ENCODE results near the gene MMP27. TPM values are rescaled to one million over a fixed set of nuclear protein-coding genes. Genes with fewer than 3 reads are reported as not detected.

MMP27 gene
- total RNA-seq, 1 experiment from 2014 or later: not detected

DNA sequence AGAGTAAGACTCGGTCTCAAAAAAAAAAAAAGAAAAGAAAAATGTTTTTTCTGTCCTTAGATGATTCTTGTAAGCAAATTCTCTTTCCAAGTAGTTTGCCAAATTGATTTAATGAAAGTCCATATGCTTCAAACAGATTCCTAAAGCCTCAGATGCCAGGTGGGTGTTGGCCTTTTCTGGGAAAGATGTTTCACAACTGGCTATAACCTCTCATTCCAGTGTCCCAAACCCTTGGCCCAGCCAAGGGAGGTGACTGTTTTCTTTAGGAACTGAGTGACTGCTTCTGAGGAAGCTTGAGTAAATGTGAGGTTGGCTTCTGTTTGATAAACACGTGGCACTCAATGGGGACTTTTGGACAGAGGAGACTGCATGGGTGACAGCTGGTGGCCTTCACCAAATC, 27.5 kb downstream of the MMP27 start:
- Histone ChIP-seq H3K4ac (ENCODE audit: low read depth, low read length) (no peak overlapping the region), H3K9ac (ENCODE audit: extremely low read depth, insufficient read length, low read length) (no peak overlapping the region), H3K23me2 (ENCODE audit: insufficient read length, low read depth, low read length, poor library complexity, severe bottlenecking) (no peaks in the 10 kb centered on the region), H2AK5ac (ENCODE audit: insufficient read length, low read length) (no peak overlapping the region), H4K8ac (replicated peaks; ENCODE audit: insufficient read length, low read depth, low read length) (no peak overlapping the region), H2BK5ac (ENCODE audit: insufficient read length, low read length) (no peak overlapping the region), H3K4me1 (ENCODE audit: insufficient read depth, low read length) (no peaks in the 10 kb centered on the region; the same call in 1 of the 2 replicates), H2BK12ac (ENCODE audit: insufficient read length, low read depth, low read length) (no peak overlapping the region), H3K23ac (ENCODE audit: insufficient read length, low read depth, low read length) (no peak overlapping the region), H4K5ac (ENCODE audit: insufficient read length, low read depth, low read length) (no peak overlapping the region), H4K91ac (ENCODE audit: insufficient read length, low read depth, low read length) (no peak overlapping the region), H3K56ac (ENCODE audit: insufficient read length, low read depth, low read length) (no peak overlapping the region), H2BK120ac (ENCODE audit: low read depth, low read length, poor library complexity, severe bottlenecking) (no peak overlapping the region), H3K79me1 (ENCODE audit: insufficient read depth, low read depth, low read length, poor library complexity, severe bottlenecking) (no peaks in the 10 kb centered on the region), H2AFZ (ENCODE audit: low read length) (no peak overlapping the region), H2BK15ac (ENCODE audit: low read depth, low read length) (no peak overlapping the region), H2BK20ac (ENCODE audit: low read depth, low read length, poor library complexity, severe bottlenecking) (no peak overlapping the region), H3K9me3 (ENCODE audit: control insufficient read depth, low read depth, low read length) (no peaks in the 10 kb centered on the region), H4K20me1 (ENCODE audit: control insufficient read depth, insufficient read depth, insufficient read length) (no peaks in the 10 kb centered on the region), H3K27ac (ENCODE audit: insufficient read length, low read depth, low read length) (no peak overlapping the region), H3K27me3 (ENCODE audit: insufficient read depth, low read length) (no peaks in the 10 kb centered on the region), H3K18ac (ENCODE audit: insufficient read length, low read depth, low read length) (no peak overlapping the region), H3T11ph (ENCODE audit: low read length) (no peak overlapping the region), H3K14ac (ENCODE audit: insufficient read depth, low read length) (no peak overlapping the region), H3K4me2 (ENCODE audit: insufficient read depth, insufficient read length, low read length) (no peak overlapping the region), H3K79me2 (ENCODE audit: insufficient read depth, low read length) (no peaks in the 10 kb centered on the region)
- TF ChIP-seq, protein P1, sequence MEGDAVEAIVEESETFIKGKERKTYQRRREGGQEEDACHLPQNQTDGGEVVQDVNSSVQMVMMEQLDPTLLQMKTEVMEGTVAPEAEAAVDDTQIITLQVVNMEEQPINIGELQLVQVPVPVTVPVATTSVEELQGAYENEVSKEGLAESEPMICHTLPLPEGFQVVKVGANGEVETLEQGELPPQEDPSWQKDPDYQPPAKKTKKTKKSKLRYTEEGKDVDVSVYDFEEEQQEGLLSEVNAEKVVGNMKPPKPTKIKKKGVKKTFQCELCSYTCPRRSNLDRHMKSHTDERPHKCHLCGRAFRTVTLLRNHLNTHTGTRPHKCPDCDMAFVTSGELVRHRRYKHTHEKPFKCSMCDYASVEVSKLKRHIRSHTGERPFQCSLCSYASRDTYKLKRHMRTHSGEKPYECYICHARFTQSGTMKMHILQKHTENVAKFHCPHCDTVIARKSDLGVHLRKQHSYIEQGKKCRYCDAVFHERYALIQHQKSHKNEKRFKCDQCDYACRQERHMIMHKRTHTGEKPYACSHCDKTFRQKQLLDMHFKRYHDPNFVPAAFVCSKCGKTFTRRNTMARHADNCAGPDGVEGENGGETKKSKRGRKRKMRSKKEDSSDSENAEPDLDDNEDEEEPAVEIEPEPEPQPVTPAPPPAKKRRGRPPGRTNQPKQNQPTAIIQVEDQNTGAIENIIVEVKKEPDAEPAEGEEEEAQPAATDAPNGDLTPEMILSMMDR (conservative IDR thresholded peaks at IDR 0.05): no peak
- DNase-seq: no peak
- no peaks in the 10 kb centered on the region for H3K27me3 Mint-ChIP-seq (ENCODE audit: low read depth)
- H3K4me1 Mint-ChIP-seq: peaks cover 21 to 22% of the 10 kb centered on the region in 2 experiments
- H3K27ac Mint-ChIP-seq: no peak overlapping the region
- no peaks in the 10 kb centered on the region for H3K36me3 Mint-ChIP-seq (ENCODE audit: insufficient read depth in 1 of 3, low read depth in 3 of 3)
- H3K9me3 Mint-ChIP-seq: peaks cover 0 to 2% of the 10 kb centered on the region in 2 experiments; a peak in 1 of 5 replicates
- WGBS (ENCODE audit: extremely low coverage, insufficient read length, low lambda C conversion rate): no CpG with 5 or more reads among the region's 2 CpGs
- H3K4me3 Mint-ChIP-seq: no peak overlapping the region
